Gastrocnemius medialis (tissue), 4 donors: Measurements from ENCODE around the gene BOLA1.
"Not testable (repeated sequence)": the region's sequence is repeated elsewhere in the genome, so short reads cannot be mapped to it uniquely, and the experiment has no call there.

Source experiments
- POLR2A ChIP-seq, 2 donors: fragments of 450-650 bp; IDR thresholded peaks; one replicate each; pipeline ENCODE4 v1.6.1; 2017; ENCODE audit warnings: antibody characterized with exemption in 2 of 2, mild to moderate bottlenecking in 2 of 2, moderate library complexity in 2 of 2
- TF ChIP-seq, protein P1 (sequence below), 5 experiments: fragments of 450-650 bp in 3 of 5; fragments of 200-600 bp in 2 of 5; sonication (generic) in 2 of 5; IDR thresholded peaks in 4 of 5; conservative IDR thresholded peaks in 1 of 5; 1 replicate in 4 of 5; 2 replicates in 1 of 5; pipeline ENCODE4 v1.5.1; 2016 to 2019; ENCODE audit warnings: antibody characterized with exemption in 5 of 5, mild to moderate bottlenecking in 3 of 5, moderate library complexity in 3 of 5

- TF ChIP-seq, protein P1, sequence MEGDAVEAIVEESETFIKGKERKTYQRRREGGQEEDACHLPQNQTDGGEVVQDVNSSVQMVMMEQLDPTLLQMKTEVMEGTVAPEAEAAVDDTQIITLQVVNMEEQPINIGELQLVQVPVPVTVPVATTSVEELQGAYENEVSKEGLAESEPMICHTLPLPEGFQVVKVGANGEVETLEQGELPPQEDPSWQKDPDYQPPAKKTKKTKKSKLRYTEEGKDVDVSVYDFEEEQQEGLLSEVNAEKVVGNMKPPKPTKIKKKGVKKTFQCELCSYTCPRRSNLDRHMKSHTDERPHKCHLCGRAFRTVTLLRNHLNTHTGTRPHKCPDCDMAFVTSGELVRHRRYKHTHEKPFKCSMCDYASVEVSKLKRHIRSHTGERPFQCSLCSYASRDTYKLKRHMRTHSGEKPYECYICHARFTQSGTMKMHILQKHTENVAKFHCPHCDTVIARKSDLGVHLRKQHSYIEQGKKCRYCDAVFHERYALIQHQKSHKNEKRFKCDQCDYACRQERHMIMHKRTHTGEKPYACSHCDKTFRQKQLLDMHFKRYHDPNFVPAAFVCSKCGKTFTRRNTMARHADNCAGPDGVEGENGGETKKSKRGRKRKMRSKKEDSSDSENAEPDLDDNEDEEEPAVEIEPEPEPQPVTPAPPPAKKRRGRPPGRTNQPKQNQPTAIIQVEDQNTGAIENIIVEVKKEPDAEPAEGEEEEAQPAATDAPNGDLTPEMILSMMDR (IDR thresholded peaks at IDR 0.05 in 4 of 5, conservative IDR thresholded peaks at IDR 0.05 in 1 of 5) = not testable (repeated sequence)
- TF ChIP-seq POLR2A (IDR thresholded peaks at IDR 0.05) = not testable (repeated sequence)
These were observed 38.5 kb upstream of the BOLA1 start for GRCh38 chr1:149860684-149861496.
